Upper lobe of left lung (tissue), 4 donors: ENCODE measurements around the gene GAK.

Source experiments
- POLR2A ChIP-seq, 4 donors: fragments of 450-650 bp; IDR thresholded peaks; one replicate each; pipeline ENCODE4 v1.5.1; 2016 to 2017; ENCODE audit warnings: antibody characterized with exemption in 4 of 4, mild to moderate bottlenecking in 2 of 4
- TF ChIP-seq, protein P1 (sequence below), 6 experiments: fragments of 450-650 bp in 4 of 6; fragments of 200-600 bp in 2 of 6; sonication (generic) in 2 of 6; IDR thresholded peaks; one replicate each; pipeline ENCODE4 v1.5.1; 2016 to 2019; ENCODE audit warnings: antibody characterized with exemption in 6 of 6

DNA sequence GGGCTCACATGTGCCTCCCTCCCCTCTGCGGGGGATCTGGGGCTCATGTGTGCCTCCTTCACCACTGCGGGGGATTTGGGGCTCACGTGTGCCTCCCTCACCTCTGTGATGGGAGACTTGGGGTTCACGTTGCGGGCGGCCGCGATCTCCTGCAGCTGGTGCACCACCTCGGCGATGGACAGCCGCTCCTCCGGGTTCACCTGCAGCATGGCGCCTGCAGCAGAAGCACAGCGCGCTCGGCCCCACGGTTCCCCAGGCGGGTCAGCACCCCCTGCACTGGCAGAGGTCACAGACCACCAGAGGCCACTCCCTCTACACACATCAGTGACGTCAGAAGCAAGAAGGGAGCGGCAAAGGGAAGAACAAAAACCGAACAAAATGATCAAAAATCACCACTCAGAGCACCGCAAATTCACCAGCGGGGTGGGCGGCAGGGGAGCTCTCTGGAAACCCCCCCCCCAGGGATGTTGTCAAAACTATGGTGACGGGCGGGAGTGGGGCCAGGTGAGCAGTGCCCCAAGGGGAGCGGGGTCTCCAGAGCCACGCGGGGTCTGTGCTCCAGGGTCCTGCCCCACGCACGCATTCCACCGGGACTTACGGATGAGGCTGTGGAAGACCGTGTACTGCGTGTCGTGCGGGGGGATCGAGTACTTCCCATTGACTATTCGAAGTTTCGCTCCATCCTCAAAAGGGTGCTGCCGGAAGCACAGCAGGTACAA is 38.7 kb downstream of the GAK start:
- no peak for TF ChIP-seq POLR2A (IDR thresholded peaks at IDR 0.05)
- TF ChIP-seq, protein P1, sequence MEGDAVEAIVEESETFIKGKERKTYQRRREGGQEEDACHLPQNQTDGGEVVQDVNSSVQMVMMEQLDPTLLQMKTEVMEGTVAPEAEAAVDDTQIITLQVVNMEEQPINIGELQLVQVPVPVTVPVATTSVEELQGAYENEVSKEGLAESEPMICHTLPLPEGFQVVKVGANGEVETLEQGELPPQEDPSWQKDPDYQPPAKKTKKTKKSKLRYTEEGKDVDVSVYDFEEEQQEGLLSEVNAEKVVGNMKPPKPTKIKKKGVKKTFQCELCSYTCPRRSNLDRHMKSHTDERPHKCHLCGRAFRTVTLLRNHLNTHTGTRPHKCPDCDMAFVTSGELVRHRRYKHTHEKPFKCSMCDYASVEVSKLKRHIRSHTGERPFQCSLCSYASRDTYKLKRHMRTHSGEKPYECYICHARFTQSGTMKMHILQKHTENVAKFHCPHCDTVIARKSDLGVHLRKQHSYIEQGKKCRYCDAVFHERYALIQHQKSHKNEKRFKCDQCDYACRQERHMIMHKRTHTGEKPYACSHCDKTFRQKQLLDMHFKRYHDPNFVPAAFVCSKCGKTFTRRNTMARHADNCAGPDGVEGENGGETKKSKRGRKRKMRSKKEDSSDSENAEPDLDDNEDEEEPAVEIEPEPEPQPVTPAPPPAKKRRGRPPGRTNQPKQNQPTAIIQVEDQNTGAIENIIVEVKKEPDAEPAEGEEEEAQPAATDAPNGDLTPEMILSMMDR (IDR thresholded peaks at IDR 0.05) = no peak
